PC-9 (cell line): Measurements from ENCODE around the gene KCNA2. TPM values are rescaled to one million over a fixed set of nuclear protein-coding genes. Genes with fewer than 3 reads are reported as not detected.

Experiments
- BruUV-seq: library from RNA; stranded (reverse); fragments of 400-500 nt; replicated peaks from 2 replicates; lab custom pipeline; 2021; lab: Mats Ljungman, UMichigan
- CTCF ChIA-PET: fragments of 300-600 bp; sonication (Branson Sonifier 250); formaldehyde crosslinking; loops from one replicate; lab custom pipeline; 2022; ENCODE audit warnings: antibody characterized with exemption; lab: Charles Lee
- POLR2A ChIA-PET: fragments of 300-600 bp; sonication (Branson Sonifier 250); formaldehyde crosslinking; loops from one replicate; lab custom pipeline; 2022; ENCODE audit warnings: antibody characterized with exemption; ENCODE audit not compliant: unreplicated experiment; lab: Charles Lee
- DNase-seq, 2 experiments: peaks; one replicate each; pipeline versions ENCODE4 v3.0.0 to v3.0.0-alpha.2; 2015 to 2022; ENCODE audit warnings: mixed read lengths in 1 of 2
- H2AFZ ChIP-seq: fragments of 200-600 bp; sonication (generic); 2 replicates; pipeline ENCODE4 v1.8.1; 2017; ENCODE audit warnings: antibody characterized with exemption
- H3F3A ChIP-seq: fragments of 200-600 bp; sonication (generic); 2 replicates; pipeline ENCODE4 v1.8.1; 2017; ENCODE audit warnings: antibody characterized with exemption, mild to moderate bottlenecking, low read depth; ENCODE audit not compliant: insufficient read depth
- H3K27ac ChIP-seq: fragments of 200-600 bp; sonication (generic); 2 replicates; pipeline ENCODE4 v1.6.1; 2016; ENCODE audit warnings: mixed run types
- H3K27me3 ChIP-seq: fragments of 200-600 bp; sonication (generic); 2 replicates; pipeline ENCODE4 v1.6.1; 2016; ENCODE audit warnings: low read depth, mixed run types; ENCODE audit not compliant: insufficient read depth
- H3K36me3 ChIP-seq: fragments of 200-600 bp; sonication (generic); 2 replicates; pipeline ENCODE4 v1.6.1; 2016; ENCODE audit warnings: low read depth, mixed run types
- H3K4me1 ChIP-seq: fragments of 200-600 bp; sonication (generic); replicated peaks from 2 replicates; pipeline ENCODE4 v1.6.1; 2016; ENCODE audit warnings: mixed run types; ENCODE audit not compliant: insufficient read depth
- H3K4me2 ChIP-seq: fragments of 200-600 bp; sonication (generic); 2 replicates; pipeline ENCODE4 v1.6.1; 2017; ENCODE audit warnings: mixed run types
- H3K4me3 ChIP-seq: fragments of 200-600 bp; sonication (generic); 2 replicates; pipeline ENCODE4 v1.6.1; 2016; ENCODE audit warnings: mixed run types
- H3K79me2 ChIP-seq: fragments of 200-600 bp; sonication (generic); 2 replicates; pipeline ENCODE4 v1.6.1; 2017; ENCODE audit warnings: low read depth, mixed run types
- H3K9me2 ChIP-seq: fragments of 200-600 bp; sonication (generic); 2 replicates; pipeline ENCODE4 v1.8.1; 2017; ENCODE audit warnings: mild to moderate bottlenecking; ENCODE audit not compliant: insufficient read depth
- H3K9me3 ChIP-seq: fragments of 200-600 bp; sonication (generic); 2 replicates; pipeline ENCODE4 v1.8.1; 2016; ENCODE audit warnings: low read depth; ENCODE audit not compliant: insufficient read depth
- H4K20me1 ChIP-seq: fragments of 200-600 bp; sonication (generic); 2 replicates; pipeline ENCODE4 v1.8.1; 2017; ENCODE audit not compliant: insufficient read depth
- CTCF ChIP-seq: fragments of 200-600 bp; sonication (generic); conservative IDR thresholded peaks from 2 replicates; pipeline ENCODE4 v1.6.1; 2017; ENCODE audit warnings: mixed run types, antibody characterized with exemption, mild to moderate bottlenecking, moderate library complexity
- EZH2 ChIP-seq: fragments of 200-600 bp; sonication (generic); IDR thresholded peaks from 2 replicates; pipeline ENCODE4 v1.8.0; 2017; ENCODE audit warnings: antibody characterized with exemption, low read depth
- intact Hi-C: fragments of 100-400 bp; cut with micrococcal nuclease; formaldehyde crosslinking; loops from one replicate; pipeline ENCODE4 v1.10.0; 2022; ENCODE audit not compliant: unreplicated experiment
- total RNA-seq: library from RNA; stranded (reverse); gene quantifications from 2 replicates; pipeline ENCODE4 v1.2.3, GENCODE V29; 2021

Gene KCNA2
- total RNA-seq, 1 experiment from 2014 or later: not detected

DNA sequence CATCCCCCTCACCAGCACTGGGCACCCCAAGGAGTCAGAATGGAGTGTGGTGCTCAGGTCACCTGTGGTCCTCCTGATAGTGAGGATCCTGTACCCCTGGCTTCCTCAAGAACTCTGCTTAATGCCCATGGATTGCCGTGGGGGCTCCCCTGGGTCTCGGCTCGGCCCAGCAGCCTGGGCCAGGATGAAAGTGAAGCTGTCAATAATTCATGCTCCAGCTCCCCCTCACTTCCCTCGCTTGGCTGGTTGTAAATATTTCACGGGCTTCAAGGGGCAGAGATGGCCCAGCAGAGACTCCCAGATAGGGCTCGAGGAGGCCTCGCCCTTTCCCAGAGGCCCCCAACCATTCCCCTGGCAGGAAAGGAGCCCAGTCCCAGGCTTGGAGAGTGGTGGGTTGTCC lies 44.6 kb downstream of the KCNA2 start:
- peaks cover 97% of the 10 kb centered on the region for H3K27me3 ChIP-seq

DNA sequence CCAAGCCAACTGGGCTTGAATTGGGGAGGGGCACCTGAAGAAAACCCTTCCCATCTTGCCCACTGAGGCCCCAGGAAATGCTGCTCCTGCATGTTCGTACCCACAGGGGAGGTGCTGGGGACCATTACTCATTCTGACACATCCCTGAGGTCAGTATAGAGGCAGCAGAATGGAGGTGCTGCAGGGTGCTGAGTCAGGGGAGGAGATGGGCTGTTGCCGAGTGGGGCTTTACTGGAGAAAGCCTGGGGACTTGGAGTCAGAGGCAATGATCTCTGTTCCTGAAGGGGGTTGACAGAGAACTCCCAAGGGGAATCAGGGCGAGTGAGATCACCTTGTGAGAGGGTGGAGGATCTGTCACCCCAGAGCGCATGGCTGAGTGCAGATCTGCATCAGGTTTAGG lies 47.0 kb downstream of the KCNA2 start:
- Histone ChIP-seq H3K4me1 (no peaks in the 10 kb centered on the region), H3K9me3 (no peaks in the 10 kb centered on the region), H3K27ac (no peak overlapping the region), H3K4me3 (no peak overlapping the region), H3F3A (no peaks in the 10 kb centered on the region), H3K36me3 (no peaks in the 10 kb centered on the region), H3K9me2 (no peaks in the 10 kb centered on the region), H3K27me3 (peaks cover 92% of the 10 kb centered on the region), H4K20me1 (no peaks in the 10 kb centered on the region), H3K79me2 (no peaks in the 10 kb centered on the region), H3K4me2 (no peak overlapping the region), H2AFZ (no peak overlapping the region)
- no peak for DNase-seq
- ChIA-PET CTCF (no interaction called here), POLR2A (no interaction called here)
- intact Hi-C loops: no loop called here
- TF ChIP-seq CTCF (no peak), EZH2 (no peak)
- BruUV-seq: no TSS peak

More for the DNA sequence above, 44.6 kb downstream of the KCNA2 start:
- no peak for TF ChIP-seq EZH2
- no peak for TF ChIP-seq CTCF
- Histone ChIP-seq H3K4me3 (no peak overlapping the region), H3K9me3 (no peaks in the 10 kb centered on the region), H3K27ac (no peak overlapping the region), H3K36me3 (no peaks in the 10 kb centered on the region), H3F3A (no peaks in the 10 kb centered on the region), H3K9me2 (no peaks in the 10 kb centered on the region), H2AFZ (no peak overlapping the region), H4K20me1 (no peaks in the 10 kb centered on the region), H3K79me2 (no peaks in the 10 kb centered on the region), H3K4me2 (no peak overlapping the region), H3K4me1 (no peaks in the 10 kb centered on the region)
- intact Hi-C loops: no loop called here
- ChIA-PET CTCF (no interaction called here), POLR2A (no interaction called here)
- DNase-seq: no peak
- BruUV-seq: no TSS peak

DNA sequence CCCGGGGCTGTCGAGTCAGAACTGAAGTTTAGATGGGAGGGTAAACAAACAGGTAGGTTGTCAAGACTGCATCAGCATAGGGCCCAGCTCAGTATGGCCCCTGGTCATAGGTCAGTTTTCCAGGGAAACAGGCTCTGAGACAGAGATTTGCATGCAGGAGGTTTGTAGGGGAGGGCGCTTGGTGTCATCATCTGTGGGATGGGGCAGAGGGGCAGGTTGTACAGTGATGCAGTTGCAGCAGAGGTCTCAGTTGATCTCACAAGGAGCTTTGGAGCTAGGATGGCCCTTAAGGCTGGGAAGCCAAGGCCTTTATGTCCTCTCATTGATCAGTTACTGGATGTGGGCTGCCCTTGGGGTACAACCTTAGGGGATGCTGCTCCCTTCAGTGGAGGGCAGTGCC lies 48.7 kb downstream of the KCNA2 start:
- CTCF ChIA-PET: no interaction called here
- Histone ChIP-seq H2AFZ (no peak overlapping the region), H3K27me3 (peaks cover 89% of the 10 kb centered on the region), H3F3A (no peaks in the 10 kb centered on the region), H3K4me3 (no peak overlapping the region), H3K4me2 (no peak overlapping the region), H3K9me2 (no peaks in the 10 kb centered on the region), H3K4me1 (no peaks in the 10 kb centered on the region), H3K9me3 (no peaks in the 10 kb centered on the region), H3K36me3 (no peaks in the 10 kb centered on the region), H4K20me1 (no peaks in the 10 kb centered on the region), H3K27ac (no peak overlapping the region), H3K79me2 (no peaks in the 10 kb centered on the region)
- POLR2A ChIA-PET: no interaction called here
- no peak for DNase-seq
- BruUV-seq: no TSS peak
- intact Hi-C loops: no loop called here
- TF ChIP-seq EZH2 (no peak), CTCF (no peak)
